ENCODE data around the gene CXorf58.

DNA sequence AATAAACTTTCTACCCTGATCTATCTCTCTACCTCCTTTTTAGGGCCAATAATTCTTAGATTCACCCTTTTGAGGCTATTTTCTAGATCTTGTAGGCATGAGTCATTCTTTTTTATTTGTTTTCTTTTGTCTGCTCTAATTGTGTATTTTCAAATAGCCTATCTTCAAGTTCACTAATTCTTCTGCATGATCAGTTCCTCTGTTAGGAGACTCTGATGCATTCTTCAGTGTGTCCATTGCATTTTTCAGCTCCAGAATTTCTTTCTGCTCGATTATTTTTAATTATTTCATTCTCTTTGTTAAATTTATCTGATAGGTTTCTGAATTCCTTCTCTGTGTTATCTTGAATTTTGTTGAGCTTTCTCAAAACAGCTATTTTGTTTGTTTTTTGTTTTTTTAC is 11.3 kb downstream of the CXorf58 start:
- TF ChIP-seq, protein P1, sequence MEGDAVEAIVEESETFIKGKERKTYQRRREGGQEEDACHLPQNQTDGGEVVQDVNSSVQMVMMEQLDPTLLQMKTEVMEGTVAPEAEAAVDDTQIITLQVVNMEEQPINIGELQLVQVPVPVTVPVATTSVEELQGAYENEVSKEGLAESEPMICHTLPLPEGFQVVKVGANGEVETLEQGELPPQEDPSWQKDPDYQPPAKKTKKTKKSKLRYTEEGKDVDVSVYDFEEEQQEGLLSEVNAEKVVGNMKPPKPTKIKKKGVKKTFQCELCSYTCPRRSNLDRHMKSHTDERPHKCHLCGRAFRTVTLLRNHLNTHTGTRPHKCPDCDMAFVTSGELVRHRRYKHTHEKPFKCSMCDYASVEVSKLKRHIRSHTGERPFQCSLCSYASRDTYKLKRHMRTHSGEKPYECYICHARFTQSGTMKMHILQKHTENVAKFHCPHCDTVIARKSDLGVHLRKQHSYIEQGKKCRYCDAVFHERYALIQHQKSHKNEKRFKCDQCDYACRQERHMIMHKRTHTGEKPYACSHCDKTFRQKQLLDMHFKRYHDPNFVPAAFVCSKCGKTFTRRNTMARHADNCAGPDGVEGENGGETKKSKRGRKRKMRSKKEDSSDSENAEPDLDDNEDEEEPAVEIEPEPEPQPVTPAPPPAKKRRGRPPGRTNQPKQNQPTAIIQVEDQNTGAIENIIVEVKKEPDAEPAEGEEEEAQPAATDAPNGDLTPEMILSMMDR (IDR thresholded peaks at IDR 0.05) = no peak
- no peak for TF ChIP-seq POLR2A (IDR thresholded peaks at IDR 0.05)
- no peak for TF ChIP-seq POLR2AphosphoS5 (IDR thresholded peaks at IDR 0.05)
- no peak for TF ChIP-seq EP300 (IDR thresholded peaks at IDR 0.05)
